Mucosa of stomach (tissue), 1 donor: ENCODE results near the gene ZNF414.

Source experiments
- H3K27me3 ChIP-seq: one replicate; pipeline ENCODE4 v1.7.0; 2013; ENCODE audit warnings: mild to moderate bottlenecking, low read length; ENCODE audit not compliant: control insufficient read depth, insufficient read depth
- H3K36me3 ChIP-seq: one replicate; pipeline ENCODE4 v1.7.0; 2013; ENCODE audit warnings: low read length; ENCODE audit not compliant: control insufficient read depth, insufficient read depth
- H3K4me1 ChIP-seq: one replicate; pipeline ENCODE4 v1.7.0; 2013; ENCODE audit warnings: mild to moderate bottlenecking, low read length; ENCODE audit not compliant: control insufficient read depth, insufficient read depth
- H3K4me3 ChIP-seq: one replicate; pipeline ENCODE4 v1.7.0; 2013; ENCODE audit warnings: low read length
- H3K9ac ChIP-seq: one replicate; pipeline ENCODE4 v1.7.0; 2013; ENCODE audit warnings: mild to moderate bottlenecking, low read length, moderate library complexity
- H3K9me3 ChIP-seq: one replicate; pipeline ENCODE4 v1.7.0; 2013; ENCODE audit warnings: mild to moderate bottlenecking, low read length, moderate library complexity; ENCODE audit not compliant: control insufficient read depth
- donor health status: Pancreatic carcinoma.

ZNF414 gene

GRCh38 chr19:8501516-8501915, 12.5 kb downstream of the ZNF414 start:
- Histone ChIP-seq H3K4me1 (peaks cover 10% of the 10 kb centered on the region), H3K9me3 (no peaks in the 10 kb centered on the region), H3K9ac (no peak overlapping the region), H3K36me3 (no peaks in the 10 kb centered on the region), H3K4me3 (no peak overlapping the region), H3K27me3 (no peaks in the 10 kb centered on the region)

- Histone ChIP-seq H3K4me1 (no peaks in the 10 kb centered on the region), H3K36me3 (no peaks in the 10 kb centered on the region), H3K9ac (no peak overlapping the region), H3K9me3 (no peaks in the 10 kb centered on the region), H3K27me3 (no peaks in the 10 kb centered on the region), H3K4me3 (no peak overlapping the region)
These were observed 13.8 kb downstream of the ZNF414 start for GRCh38 chr19:8500158-8500557.

- Histone ChIP-seq H3K4me3 (no peak overlapping the region), H3K27me3 (no peaks in the 10 kb centered on the region), H3K9ac (no peak overlapping the region), H3K9me3 (no peaks in the 10 kb centered on the region), H3K4me1 (no peaks in the 10 kb centered on the region), H3K36me3 (no peaks in the 10 kb centered on the region)
These were observed 14.7 kb downstream of the ZNF414 start for GRCh38 chr19:8499048-8499833.

- Histone ChIP-seq H3K9ac (no peak overlapping the region), H3K4me1 (no peaks in the 10 kb centered on the region), H3K36me3 (no peaks in the 10 kb centered on the region), H3K9me3 (no peaks in the 10 kb centered on the region), H3K4me3 (no peak overlapping the region), H3K27me3 (no peaks in the 10 kb centered on the region)
These were observed 15.7 kb downstream of the ZNF414 start for GRCh38 chr19:8498295-8498694.

GRCh38 chr19:8494158-8494557, 19.8 kb downstream of the ZNF414 start:
- Histone ChIP-seq H3K9me3 (no peaks in the 10 kb centered on the region), H3K36me3 (no peaks in the 10 kb centered on the region), H3K4me3 (no peak overlapping the region), H3K4me1 (no peaks in the 10 kb centered on the region), H3K27me3 (no peaks in the 10 kb centered on the region), H3K9ac (no peak overlapping the region)

GRCh38 chr19:8491574-8491973, 22.4 kb downstream of the ZNF414 start:
- H3K9me3 ChIP-seq = no peaks in the 10 kb centered on the region
- H3K4me1 ChIP-seq = no peaks in the 10 kb centered on the region
- H3K36me3 ChIP-seq = no peaks in the 10 kb centered on the region
- no peak overlapping the region for H3K9ac ChIP-seq
- no peaks in the 10 kb centered on the region for H3K27me3 ChIP-seq
- no peak overlapping the region for H3K4me3 ChIP-seq

- Histone ChIP-seq H3K27me3 (no peaks in the 10 kb centered on the region), H3K4me3 (no peak overlapping the region), H3K9ac (no peak overlapping the region), H3K36me3 (no peaks in the 10 kb centered on the region), H3K9me3 (no peaks in the 10 kb centered on the region), H3K4me1 (no peaks in the 10 kb centered on the region)
These were observed 23.1 kb downstream of the ZNF414 start for GRCh38 chr19:8490873-8491272.

GRCh38 chr19:8490395-8490760, 23.6 kb downstream of the ZNF414 start:
- H3K9ac ChIP-seq = no peak overlapping the region
- no peaks in the 10 kb centered on the region for H3K27me3 ChIP-seq
- H3K9me3 ChIP-seq = no peaks in the 10 kb centered on the region
- no peaks in the 10 kb centered on the region for H3K36me3 ChIP-seq
- H3K4me1 ChIP-seq = no peaks in the 10 kb centered on the region
- H3K4me3 ChIP-seq = no peak overlapping the region

- H3K4me1 ChIP-seq = no peaks in the 10 kb centered on the region
- no peaks in the 10 kb centered on the region for H3K27me3 ChIP-seq
- no peaks in the 10 kb centered on the region for H3K9me3 ChIP-seq
- no peak overlapping the region for H3K9ac ChIP-seq
- H3K4me3 ChIP-seq = no peak overlapping the region
- H3K36me3 ChIP-seq = peaks cover 2% of the 10 kb centered on the region
These were observed 24.2 kb downstream of the ZNF414 start for GRCh38 chr19:8489561-8490394.

GRCh38 chr19:8488365-8488764, 25.6 kb downstream of the ZNF414 start:
- H3K27me3 ChIP-seq = no peaks in the 10 kb centered on the region
- H3K4me3 ChIP-seq = no peak overlapping the region
- H3K36me3 ChIP-seq = peaks cover 7% of the 10 kb centered on the region
- H3K9ac ChIP-seq = no peak overlapping the region
- H3K9me3 ChIP-seq = no peaks in the 10 kb centered on the region
- H3K4me1 ChIP-seq = peaks cover 6% of the 10 kb centered on the region

- Histone ChIP-seq H3K4me3 (no peak overlapping the region), H3K27me3 (no peaks in the 10 kb centered on the region), H3K9ac (no peak overlapping the region), H3K4me1 (peaks cover 6% of the 10 kb centered on the region), H3K9me3 (no peaks in the 10 kb centered on the region), H3K36me3 (peaks cover 16% of the 10 kb centered on the region)
These were observed 26.7 kb downstream of the ZNF414 start for GRCh38 chr19:8487137-8487851.

GRCh38 chr19:8486661-8487136, 27.3 kb downstream of the ZNF414 start:
- no peak overlapping the region for H3K4me3 ChIP-seq
- H3K9ac ChIP-seq = no peak overlapping the region
- H3K4me1 ChIP-seq = peaks cover 6% of the 10 kb centered on the region
- no peaks in the 10 kb centered on the region for H3K9me3 ChIP-seq
- no peaks in the 10 kb centered on the region for H3K27me3 ChIP-seq
- H3K36me3 ChIP-seq = peaks cover 17% of the 10 kb centered on the region
